GM21528 (cell line): ENCODE measurements around the gene OGFOD2.

ENCODE experiments used
- ATAC-seq: cut with Tn5 transposase; IDR thresholded peaks from one replicate; pipeline ENCODE4 v1.9.1; 2021; ENCODE audit warnings: mild to moderate bottlenecking, moderate library complexity; ENCODE audit not compliant: unreplicated experiment, low FRiP score

OGFOD2 gene

GRCh38 chr12:122949816-122950675 lies 25.0 kb upstream of the OGFOD2 start:
- ATAC-seq = no peak

GRCh38 chr12:122951406-122951805 lies 23.6 kb upstream of the OGFOD2 start:
- no peak for ATAC-seq

GRCh38 chr12:122951979-122952892 lies 22.8 kb upstream of the OGFOD2 start:
- ATAC-seq = peak; percentile 85

- no peak for ATAC-seq
Measured at GRCh38 chr12:122955156-122955555, 19.9 kb upstream of the OGFOD2 start.

- ATAC-seq = no peak
Measured at GRCh38 chr12:122956035-122956434, 19.0 kb upstream of the OGFOD2 start.

- ATAC-seq = no peak
Measured at GRCh38 chr12:122958198-122958888, 16.7 kb upstream of the OGFOD2 start.

GRCh38 chr12:122959566-122960192 lies 15.4 kb upstream of the OGFOD2 start:
- ATAC-seq = no peak

GRCh38 chr12:122960193-122960569 lies 14.9 kb upstream of the OGFOD2 start:
- no peak for ATAC-seq

- no peak for ATAC-seq
Measured at GRCh38 chr12:122961531-122962329, 13.3 kb upstream of the OGFOD2 start.

- no peak for ATAC-seq
Measured at GRCh38 chr12:122963941-122964265, 11.1 kb upstream of the OGFOD2 start.

- no peak for ATAC-seq
Measured at GRCh38 chr12:122964439-122965257, 10.4 kb upstream of the OGFOD2 start.

GRCh38 chr12:122965321-122965751 lies 9.7 kb upstream of the OGFOD2 start:
- no peak for ATAC-seq

GRCh38 chr12:122965851-122966742 lies 8.9 kb upstream of the OGFOD2 start, which contains the start of gene ABCB9:
ABCB9 (minus strand) TSS chr12:122966463; CDS start chr12:122960235, 6,228 bp downstream.
- ATAC-seq = peak; percentile 58

GRCh38 chr12:122966743-122967550 lies 8.1 kb upstream of the OGFOD2 start:
- no peak for ATAC-seq

GRCh38 chr12:122968104-122968503 lies 6.9 kb upstream of the OGFOD2 start:
- no peak for ATAC-seq

GRCh38 chr12:122969676-122970075 lies 5.4 kb upstream of the OGFOD2 start:
- no peak for ATAC-seq
